ENCODE measurements around the gene TMEM243.

TMEM243 gene

DNA sequence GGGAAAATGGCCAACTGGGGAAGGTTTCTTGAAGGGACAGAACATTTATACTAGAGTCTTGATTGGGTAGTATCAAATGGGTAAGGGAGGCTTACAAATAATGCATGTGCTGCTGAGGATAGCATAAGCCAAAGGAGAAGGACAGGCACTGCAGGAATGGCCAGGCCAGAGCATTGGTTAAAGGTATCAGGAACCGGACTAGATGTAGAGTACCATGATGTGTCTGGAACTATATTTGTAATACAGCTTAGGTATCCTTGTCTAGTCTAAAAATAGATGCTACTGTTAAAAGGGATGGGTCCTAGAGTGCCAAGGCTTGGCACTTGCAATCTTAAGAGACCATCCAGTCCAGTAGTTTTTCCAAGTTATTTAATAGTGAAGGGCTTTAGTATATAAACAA, 20.3 kb downstream of the TMEM243 start:
- FAIRE-seq (no peak), DNase-seq (ENCODE audit: insufficient read length, low spot score) (no peak)
- TF ChIP-seq, protein P1, sequence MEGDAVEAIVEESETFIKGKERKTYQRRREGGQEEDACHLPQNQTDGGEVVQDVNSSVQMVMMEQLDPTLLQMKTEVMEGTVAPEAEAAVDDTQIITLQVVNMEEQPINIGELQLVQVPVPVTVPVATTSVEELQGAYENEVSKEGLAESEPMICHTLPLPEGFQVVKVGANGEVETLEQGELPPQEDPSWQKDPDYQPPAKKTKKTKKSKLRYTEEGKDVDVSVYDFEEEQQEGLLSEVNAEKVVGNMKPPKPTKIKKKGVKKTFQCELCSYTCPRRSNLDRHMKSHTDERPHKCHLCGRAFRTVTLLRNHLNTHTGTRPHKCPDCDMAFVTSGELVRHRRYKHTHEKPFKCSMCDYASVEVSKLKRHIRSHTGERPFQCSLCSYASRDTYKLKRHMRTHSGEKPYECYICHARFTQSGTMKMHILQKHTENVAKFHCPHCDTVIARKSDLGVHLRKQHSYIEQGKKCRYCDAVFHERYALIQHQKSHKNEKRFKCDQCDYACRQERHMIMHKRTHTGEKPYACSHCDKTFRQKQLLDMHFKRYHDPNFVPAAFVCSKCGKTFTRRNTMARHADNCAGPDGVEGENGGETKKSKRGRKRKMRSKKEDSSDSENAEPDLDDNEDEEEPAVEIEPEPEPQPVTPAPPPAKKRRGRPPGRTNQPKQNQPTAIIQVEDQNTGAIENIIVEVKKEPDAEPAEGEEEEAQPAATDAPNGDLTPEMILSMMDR (IDR thresholded peaks at IDR 0.05; ENCODE audit: insufficient read depth, missing control alignments), result no peak

DNA sequence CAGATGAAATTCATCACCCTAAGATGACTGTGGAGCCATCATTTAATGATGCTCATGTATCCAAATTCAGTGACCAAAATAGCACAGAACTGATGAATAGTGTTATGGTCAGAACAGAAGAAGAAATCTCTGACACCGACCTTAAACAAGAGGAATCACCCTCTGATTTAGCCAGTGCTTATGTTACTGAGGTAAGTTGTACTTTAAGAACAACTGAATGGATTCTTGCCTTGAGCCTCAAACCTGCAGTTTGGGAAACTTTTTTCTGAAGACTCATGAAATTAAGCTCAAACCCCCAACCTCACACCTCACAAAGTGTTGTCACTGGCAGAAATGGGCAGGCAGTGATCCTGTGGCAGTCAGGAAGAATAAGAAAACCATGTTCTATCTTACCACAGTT, 25.6 kb downstream of the TMEM243 start:
- DNase-seq (ENCODE audit: insufficient read length, low spot score), result no peak
- TF ChIP-seq, protein P1 (IDR thresholded peaks at IDR 0.05; ENCODE audit: insufficient read depth, missing control alignments), result no peak
- no peak for FAIRE-seq

DNA sequence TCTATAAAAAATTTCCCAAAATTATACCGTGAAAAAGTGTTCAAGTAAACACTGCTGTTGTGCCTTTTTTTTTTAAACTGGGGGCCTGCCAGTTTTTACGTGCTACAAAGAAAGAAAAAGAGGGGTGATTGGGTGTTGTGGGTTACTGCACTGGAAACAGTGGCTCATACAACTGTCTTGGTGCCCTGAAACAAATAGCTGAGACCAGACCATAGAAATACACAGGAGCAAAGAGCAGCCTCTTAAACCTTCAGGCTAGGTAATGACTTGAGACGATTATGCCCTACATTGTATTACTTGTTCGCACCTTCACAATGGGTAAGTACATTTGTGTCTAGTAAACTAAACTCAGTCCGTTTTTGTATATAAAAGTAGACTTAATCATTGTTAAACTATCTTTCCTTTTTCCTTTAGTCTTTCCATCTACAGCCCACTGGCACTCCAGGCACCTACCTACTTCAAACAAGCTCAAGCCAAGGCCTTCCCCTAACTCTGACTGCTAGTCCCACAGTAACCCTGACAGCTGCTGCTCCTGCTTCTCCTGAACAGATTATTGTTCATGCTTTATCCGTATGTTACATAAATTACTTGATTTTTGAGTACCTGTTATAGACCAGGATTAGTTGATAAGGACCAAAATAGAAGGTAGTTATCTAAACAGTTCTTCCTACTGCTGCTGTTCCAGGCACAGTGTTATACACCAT, 26.6 kb downstream of the TMEM243 start:
- TF ChIP-seq, protein P1 (IDR thresholded peaks at IDR 0.05; ENCODE audit: insufficient read depth, missing control alignments), result no peak
- no peak for DNase-seq (ENCODE audit: insufficient read length, low spot score)
- peak; percentile 90 for FAIRE-seq

DNA sequence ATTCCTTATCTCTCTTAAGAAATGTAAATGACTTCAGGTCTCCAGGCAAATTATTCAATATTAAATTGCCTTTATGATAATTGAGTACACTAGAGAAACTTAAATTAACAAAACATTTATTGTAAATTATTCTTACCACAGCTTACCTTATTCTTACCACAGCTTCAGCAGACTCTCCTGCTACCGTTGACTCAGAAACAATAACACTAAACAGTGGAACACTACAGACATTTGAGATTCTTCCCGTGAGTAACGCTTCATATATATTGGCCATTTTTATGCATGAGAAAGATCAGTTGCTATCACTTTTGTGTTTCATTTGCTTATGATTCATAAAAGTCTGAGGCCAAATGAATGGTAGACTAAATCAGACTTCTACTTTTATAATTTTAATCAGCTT, 28.7 kb downstream of the TMEM243 start:
- no peak for DNase-seq (ENCODE audit: insufficient read length, low spot score)
- TF ChIP-seq, protein P1 (IDR thresholded peaks at IDR 0.05; ENCODE audit: insufficient read depth, missing control alignments), result no peak
- FAIRE-seq, result no peak

DNA sequence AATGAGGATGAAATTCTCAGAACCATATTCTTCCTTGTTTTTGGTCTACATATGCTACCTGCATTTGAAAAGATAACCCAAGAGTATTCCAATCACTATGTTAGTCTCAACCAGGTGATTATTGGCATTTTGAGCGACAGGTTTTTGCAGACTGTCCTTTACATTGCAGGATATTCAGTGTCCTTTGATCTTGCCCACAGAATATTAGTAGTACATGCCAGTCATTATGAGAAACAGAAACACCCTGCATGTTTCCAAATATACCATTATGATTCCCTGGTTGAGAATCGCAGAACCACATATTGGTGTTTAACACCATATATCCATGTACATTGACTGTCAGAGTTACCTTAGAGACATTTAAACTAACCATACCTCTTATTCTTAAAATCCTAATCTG, 30.6 kb downstream of the TMEM243 start:
- TF ChIP-seq, protein P1 (IDR thresholded peaks at IDR 0.05; ENCODE audit: insufficient read depth, missing control alignments), result no peak

DNA sequence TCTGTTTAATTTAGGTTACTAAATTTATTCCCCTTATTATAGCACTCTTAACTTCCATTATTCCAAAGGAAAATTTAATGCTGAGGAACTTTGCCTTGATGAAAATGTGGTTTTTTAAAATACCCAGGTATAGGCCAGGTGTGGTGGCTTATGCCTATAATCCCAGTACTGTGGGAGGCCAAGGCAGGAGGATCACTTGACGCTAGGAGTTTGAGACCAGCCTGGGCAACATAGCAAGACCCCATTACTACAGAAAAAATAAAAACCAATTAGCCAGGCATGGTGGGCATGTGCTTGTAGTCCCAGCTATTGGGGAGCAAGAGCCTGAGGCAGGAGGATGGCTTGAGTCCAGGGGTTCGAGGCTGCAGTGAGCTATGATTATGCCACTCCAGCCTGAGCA, 32.4 kb downstream of the TMEM243 start:
- no peak for FAIRE-seq
- TF ChIP-seq, protein P1 (IDR thresholded peaks at IDR 0.05; ENCODE audit: insufficient read depth, missing control alignments), result no peak
- no peak for DNase-seq (ENCODE audit: insufficient read length, low spot score)

More for the DNA sequence above, 30.6 kb downstream of the TMEM243 start:
- FAIRE-seq (no peak), DNase-seq (ENCODE audit: insufficient read length, low spot score) (no peak)

DNA sequence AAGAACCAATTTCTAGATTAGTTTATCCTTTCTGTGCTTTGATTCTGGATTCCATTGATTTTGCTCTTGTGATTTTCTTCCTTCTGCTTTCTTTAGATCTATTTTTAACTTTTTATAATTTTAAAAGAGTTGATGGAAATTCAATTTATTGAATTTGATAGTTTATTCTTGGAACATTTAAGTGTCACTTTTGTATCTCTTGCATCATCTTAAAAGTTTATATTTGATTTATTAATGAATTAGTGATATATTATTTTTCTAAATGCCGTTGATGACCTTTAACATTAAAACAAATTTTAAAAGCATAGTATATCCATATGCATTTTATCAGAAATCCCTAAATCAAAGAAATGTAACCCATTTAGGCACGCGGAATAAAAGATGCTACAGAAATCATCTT, 40.4 kb downstream of the TMEM243 start:
- DNase-seq (ENCODE audit: insufficient read length, low spot score) (no peak), FAIRE-seq (no peak)
- TF ChIP-seq, protein P1 (IDR thresholded peaks at IDR 0.05; ENCODE audit: insufficient read depth, missing control alignments), result no peak
